Transverse colon (tissue), 4 donors: ENCODE measurements around the gene RXFP1. TPM values are rescaled to one million over a fixed set of nuclear protein-coding genes. Genes with fewer than 3 reads are reported as not detected.

Experiments used
- DNase-seq: peaks from one replicate; pipeline ENCODE4 v3.0.0-alpha.2; 2019
- H3K27ac ChIP-seq, 4 donors: fragments of 200-600 bp; sonication (generic); 2 replicates each; pipeline ENCODE4 v1.5.1; 2016 to 2018; ENCODE audit warnings: inconsistent platforms in 4 of 4
- H3K27me3 ChIP-seq: fragments of 200-600 bp; sonication (generic); 2 replicates; pipeline ENCODE4 v1.5.1; 2017; ENCODE audit warnings: inconsistent platforms
- H3K36me3 ChIP-seq, 4 donors: fragments of 200-600 bp; sonication (generic); 2 replicates each; pipeline ENCODE4 v1.5.1; 2017 to 2019; ENCODE audit warnings: inconsistent platforms in 4 of 4
- H3K4me1 ChIP-seq, 4 donors: fragments of 200-600 bp; sonication (generic); 2 replicates each; pipeline ENCODE4 v1.5.1; 2017 to 2020; ENCODE audit warnings: inconsistent platforms in 4 of 4
- H3K4me3 ChIP-seq, 4 donors: fragments of 200-600 bp; sonication (generic); 1 replicate in 1 of 4; 2 replicates in 3 of 4; pipeline versions ENCODE4 v1.5.1 to v1.6.1; 2017 to 2019; ENCODE audit warnings: inconsistent platforms in 4 of 4
- H3K9me3 ChIP-seq, 2 donors: fragments of 200-600 bp; sonication (generic); 2 replicates each; pipeline ENCODE4 v1.5.1; 2017 to 2019; ENCODE audit warnings: inconsistent platforms in 2 of 2
- CTCF ChIP-seq, 5 experiments: fragments of 200-600 bp in 3 of 5; fragments of 450-650 bp in 2 of 5; sonication (generic) in 3 of 5; IDR thresholded peaks; 1 replicate in 2 of 5; 2 replicates in 3 of 5; pipeline ENCODE4 v1.5.1; 2016 to 2017; ENCODE audit warnings: antibody characterized with exemption in 5 of 5, inconsistent platforms in 3 of 5, mild to moderate bottlenecking in 2 of 5, moderate library complexity in 1 of 5
- EP300 ChIP-seq: sonication (generic); formaldehyde crosslinking; IDR thresholded peaks from one replicate; pipeline ENCODE4 v1.6.1; 2017; ENCODE audit warnings: antibody characterized with exemption, low read depth
- POLR2A ChIP-seq: fragments of 450-650 bp; IDR thresholded peaks from one replicate; pipeline ENCODE4 v1.6.1; 2016; ENCODE audit warnings: antibody characterized with exemption, mild to moderate bottlenecking, moderate library complexity
- POLR2AphosphoS5 ChIP-seq, 3 donors: sonication (generic); formaldehyde crosslinking; IDR thresholded peaks; one replicate each; pipeline ENCODE4 v1.6.1; 2016; ENCODE audit warnings: antibody characterized with exemption in 3 of 3
- WGBS, 2 donors: methylation state at CpG; one replicate each; pipeline ENCODE4 v1.1.5; 2018; ENCODE audit warnings: low coverage in 1 of 2; 5-methylcytosine and 5-hydroxymethylcytosine counted together
- in situ Hi-C, 4 donors: fragments of 200-750 bp; cut with MboI; loops; one replicate each; pipeline versions ENCODE4 v1.15.0 to v1.15.1; 2017; ENCODE audit warnings: low sequenced_read_pairs in 3 of 4, low pct_ligation_motif_present in 1 of 4, low pct_unique_long_range_greater_than_20kb in 1 of 4
- intact Hi-C: fragments of 100-400 bp; cut with DNase I; formaldehyde crosslinking; loops from one replicate; pipeline ENCODE4 v1.15.1; 2023; ENCODE audit warnings: low total_unique reads
- total RNA-seq, 4 donors: library from RNA; depleted of rRNA; stranded (reverse); fragments of >200 nt; gene quantifications; one replicate each; pipeline ENCODE4 v1.1.0, GENCODE V29; 2016

The RXFP1 gene
- under 1 TPM in 1 of 4 donors, not detected in 3; 0.16 TPM for total RNA-seq

DNA sequence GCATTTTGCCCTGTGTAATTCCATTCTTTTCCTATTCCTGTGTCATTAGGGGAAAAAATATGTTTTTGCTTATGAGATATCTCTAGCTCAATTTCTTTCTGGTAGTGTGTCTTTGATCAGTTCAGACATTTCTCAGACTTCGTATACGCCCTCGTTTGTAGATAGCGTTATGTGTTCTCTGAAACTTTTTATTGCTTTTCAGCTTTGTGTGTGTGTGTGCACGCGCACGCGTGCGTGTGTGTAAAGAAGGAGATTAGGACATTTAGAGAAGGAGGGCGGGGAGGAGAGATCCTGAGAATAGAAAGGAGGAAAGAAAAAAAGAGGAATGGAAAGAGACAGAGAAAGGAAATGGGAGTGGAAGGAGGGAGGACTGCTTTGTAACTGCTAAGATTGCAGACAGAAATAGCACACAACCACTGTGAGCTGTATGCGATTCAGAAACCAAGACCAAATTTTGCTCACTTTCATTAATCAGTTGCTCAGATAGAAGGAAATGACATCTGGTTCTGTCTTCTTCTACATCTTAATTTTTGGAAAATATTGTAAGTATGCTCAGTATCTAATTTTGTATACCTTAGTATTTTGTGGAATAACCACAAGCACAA, at the start of gene RXFP1:
Gene RXFP1 (plus strand): TSS at position 399 of the 605 bp plus-strand sequence. CDS start 95 bp downstream, at position 494.
- no peak for DNase-seq
- TF ChIP-seq CTCF (IDR thresholded peaks at IDR 0.05) (no peak), POLR2A (no peak), EP300 (no peak), POLR2AphosphoS5 (IDR thresholded peaks at IDR 0.05) (no peak)
- intact Hi-C loops (no loop called here), in situ Hi-C loops (no loop called here)
- H3K36me3 ChIP-seq, result no peaks in the 10 kb centered on the region
- no peak within 1 kb of the TSS for H3K4me3 ChIP-seq
- no peaks in the 10 kb centered on the region for H3K9me3 ChIP-seq
- no peaks in the 10 kb centered on the region for H3K27me3 ChIP-seq
- H3K27ac ChIP-seq, result no peak within 1 kb of the TSS
- H3K4me1 ChIP-seq, result no peaks in the 10 kb centered on the region
- 36 to 37% methylated on average over 5 to 11 of the region's 11 CpGs for WGBS, 2 donors

DNA sequence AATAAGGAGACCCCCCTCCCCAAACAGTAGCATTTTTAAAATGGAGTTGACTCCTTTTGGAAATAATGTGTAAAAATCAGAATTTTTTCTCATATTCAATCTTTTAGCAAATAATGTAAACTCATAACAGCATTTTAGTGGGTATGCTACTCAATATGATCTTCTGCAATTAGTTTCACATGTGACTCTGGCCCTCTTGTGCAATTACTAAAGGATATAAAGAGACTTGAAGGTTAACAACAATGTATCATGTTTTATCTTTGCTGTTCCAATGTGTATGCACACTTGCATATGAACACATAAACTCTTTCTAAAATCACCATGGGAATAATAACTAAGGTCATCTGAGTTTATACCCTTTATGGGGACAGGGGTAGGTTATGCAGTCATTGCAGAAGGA, 39.9 kb upstream of the RXFP1 start:
- Histone ChIP-seq H3K27ac (no peak overlapping the region), H3K9me3 (no peaks in the 10 kb centered on the region), H3K4me3 (no peak overlapping the region), H3K4me1 (no peaks in the 10 kb centered on the region), H3K36me3 (no peaks in the 10 kb centered on the region), H3K27me3 (no peaks in the 10 kb centered on the region)
- in situ Hi-C loops (no loop called here), intact Hi-C loops (no loop called here)
- TF ChIP-seq POLR2AphosphoS5 (IDR thresholded peaks at IDR 0.05) (no peak), POLR2A (no peak), EP300 (no peak), CTCF (IDR thresholded peaks at IDR 0.05) (no peak)
- DNase-seq, result no peak

GRCh38 chr4:158484173-158484885, 37.4 kb upstream of the RXFP1 start:
- Histone ChIP-seq H3K9me3 (no peaks in the 10 kb centered on the region), H3K4me1 (no peaks in the 10 kb centered on the region), H3K4me3 (no peak overlapping the region), H3K27ac (no peak overlapping the region), H3K27me3 (no peaks in the 10 kb centered on the region), H3K36me3 (no peaks in the 10 kb centered on the region)
- no peak for TF ChIP-seq EP300
- no peak for TF ChIP-seq POLR2AphosphoS5 (IDR thresholded peaks at IDR 0.05)
- no peak for TF ChIP-seq POLR2A
- TF ChIP-seq CTCF (IDR thresholded peaks at IDR 0.05), result no peak
- WGBS, 2 donors, result 59 to 72% methylated on average over 4 of the region's 4 CpGs
- in situ Hi-C loops (no loop called here), intact Hi-C loops (no loop called here)
- DNase-seq, result no peak

DNA sequence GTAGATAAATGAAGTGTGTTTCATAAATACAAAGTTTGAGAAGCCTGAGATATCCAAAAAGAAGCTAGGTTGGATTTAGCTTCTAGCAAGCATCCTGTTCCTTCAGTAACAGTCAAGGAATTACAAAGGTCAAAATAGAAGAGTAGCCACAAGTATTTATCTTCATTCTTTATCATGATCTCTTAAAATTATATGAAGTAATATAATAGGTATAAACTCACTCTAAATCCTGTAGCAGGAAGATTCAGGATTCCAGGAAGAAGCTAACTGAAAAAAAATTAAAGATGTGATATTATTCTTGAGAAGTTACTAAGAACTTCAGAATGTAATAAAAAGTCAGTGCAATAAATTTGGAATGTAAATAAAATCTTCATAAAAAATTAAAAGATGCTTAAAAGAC, 31.1 kb upstream of the RXFP1 start:
- H3K27ac ChIP-seq, result no peak overlapping the region
- H3K27me3 ChIP-seq, result no peaks in the 10 kb centered on the region
- H3K36me3 ChIP-seq, result no peaks in the 10 kb centered on the region
- in situ Hi-C loops, result no loop called here
- H3K4me3 ChIP-seq, result no peak overlapping the region
- TF ChIP-seq EP300, result no peak
- no peak for TF ChIP-seq POLR2AphosphoS5 (IDR thresholded peaks at IDR 0.05)
- no peak for TF ChIP-seq POLR2A
- TF ChIP-seq CTCF (IDR thresholded peaks at IDR 0.05), result no peak
- no peak for DNase-seq
- no peaks in the 10 kb centered on the region for H3K9me3 ChIP-seq
- H3K4me1 ChIP-seq, result no peaks in the 10 kb centered on the region
- intact Hi-C loops, result loop anchor here (1.0 kb wide), 1 partner anchor 38 kb away; no protein-coding TSS in a partner anchor
